GM19099 (cell line): Measurements from ENCODE around the gene GRIK4.

Source experiments
- POLR2A ChIP-seq: IDR thresholded peaks from 3 replicates; pipeline ENCODE4 v1.6.1; 2011; ENCODE audit warnings: low read depth; ENCODE audit not compliant: insufficient read length; ENCODE audit errors: extremely low read depth

Gene GRIK4

DNA sequence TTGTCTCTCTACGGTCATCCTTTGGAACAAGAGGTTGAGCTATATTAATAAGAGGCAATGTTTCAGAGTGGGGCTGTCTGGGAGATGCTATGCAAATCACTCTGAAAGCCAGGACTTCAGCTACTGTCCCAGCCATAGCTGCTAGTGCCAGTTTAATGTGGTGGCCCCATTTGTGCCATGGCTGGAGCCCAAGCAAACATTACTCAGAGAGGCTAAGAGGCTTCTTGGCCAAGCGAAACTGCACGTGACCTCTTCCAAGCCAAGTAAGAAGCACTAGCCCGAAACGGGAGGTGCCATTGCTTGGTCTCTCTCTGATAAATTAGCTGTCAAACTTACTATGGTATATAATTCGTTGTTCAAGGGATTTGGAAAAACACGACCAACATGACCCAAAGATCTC, 462.0 kb downstream of the GRIK4 start:
- TF ChIP-seq POLR2A, result no peak

DNA sequence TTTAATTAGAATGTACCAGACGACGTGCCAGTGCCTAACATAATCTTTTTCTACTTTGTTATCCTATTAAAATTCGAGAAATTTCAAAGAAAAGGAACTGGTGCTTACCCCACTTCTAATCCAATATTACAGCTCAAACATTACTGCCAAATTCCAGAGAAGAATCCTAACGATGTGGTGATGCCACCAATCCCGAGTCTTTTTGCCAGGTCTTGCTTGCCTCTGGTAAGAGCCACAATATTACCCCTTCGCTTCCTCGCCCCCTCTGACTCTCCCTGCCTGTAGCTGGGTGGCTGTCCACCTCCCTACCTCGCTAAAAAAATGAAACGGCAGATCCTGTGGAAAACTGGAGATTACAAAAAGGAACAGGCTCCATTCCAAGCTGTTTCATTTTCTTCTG, 462.9 kb downstream of the GRIK4 start:
- TF ChIP-seq POLR2A, result no peak

DNA sequence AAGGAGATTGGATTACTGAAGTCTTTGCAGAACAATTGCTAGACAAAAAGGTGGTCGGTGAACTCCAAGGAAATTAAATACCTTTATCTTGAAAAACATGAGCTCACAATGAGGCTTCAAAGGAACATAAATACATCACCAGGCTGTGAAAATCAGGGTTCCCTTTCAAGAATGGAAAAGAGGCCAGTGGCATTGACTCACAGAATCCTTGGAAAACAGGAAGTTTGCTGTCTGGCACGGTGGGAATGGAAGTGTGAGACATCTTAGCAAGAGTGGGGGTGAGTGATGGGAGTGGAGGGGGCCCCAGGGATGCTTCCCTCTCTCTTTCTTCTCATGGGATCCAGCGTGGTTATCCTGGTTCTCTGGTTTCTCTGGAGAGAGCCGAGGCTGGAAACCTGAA, 463.4 kb downstream of the GRIK4 start:
- TF ChIP-seq POLR2A, result no peak

DNA sequence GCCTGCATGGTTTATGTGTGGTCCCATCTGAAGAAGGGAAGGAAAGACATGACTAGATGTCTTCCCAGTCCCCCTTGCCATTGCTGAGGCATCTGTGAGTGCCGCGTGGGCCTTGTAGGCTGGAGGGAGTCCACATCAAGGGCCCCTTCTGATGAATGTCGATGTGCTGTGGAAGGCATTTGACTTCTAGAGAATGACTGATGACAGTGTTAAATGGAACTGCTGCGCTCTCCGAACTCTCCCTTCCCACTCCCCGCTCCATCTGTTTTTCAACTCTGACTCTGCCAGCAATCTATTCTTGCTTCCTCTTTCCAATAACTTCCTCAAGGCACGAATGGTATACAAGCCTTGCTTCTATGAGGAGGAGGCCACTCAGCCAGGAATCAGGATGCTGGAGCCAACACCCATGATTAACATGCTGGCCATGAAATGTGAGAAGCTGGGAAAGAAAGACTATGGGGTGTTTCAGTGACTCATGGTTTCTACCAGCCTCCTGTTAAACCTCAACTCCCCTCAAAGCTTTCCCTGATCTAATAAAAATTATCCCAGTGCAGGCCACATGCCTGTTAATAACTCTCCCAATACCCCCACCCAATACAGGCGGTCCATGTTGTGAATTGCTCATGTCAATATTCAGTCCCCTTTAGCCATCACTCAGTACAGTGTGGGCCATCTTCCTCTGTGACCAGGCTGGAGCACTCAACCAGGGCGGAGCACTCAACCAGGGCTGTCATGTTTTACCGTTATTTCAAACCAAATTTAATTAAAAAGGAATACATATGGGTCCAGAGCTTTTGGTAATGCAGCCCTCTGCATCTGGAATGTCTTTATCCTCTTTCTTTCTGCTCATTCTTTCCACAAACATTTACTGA, 466.0 kb downstream of the GRIK4 start:
- TF ChIP-seq POLR2A, result no peak

DNA sequence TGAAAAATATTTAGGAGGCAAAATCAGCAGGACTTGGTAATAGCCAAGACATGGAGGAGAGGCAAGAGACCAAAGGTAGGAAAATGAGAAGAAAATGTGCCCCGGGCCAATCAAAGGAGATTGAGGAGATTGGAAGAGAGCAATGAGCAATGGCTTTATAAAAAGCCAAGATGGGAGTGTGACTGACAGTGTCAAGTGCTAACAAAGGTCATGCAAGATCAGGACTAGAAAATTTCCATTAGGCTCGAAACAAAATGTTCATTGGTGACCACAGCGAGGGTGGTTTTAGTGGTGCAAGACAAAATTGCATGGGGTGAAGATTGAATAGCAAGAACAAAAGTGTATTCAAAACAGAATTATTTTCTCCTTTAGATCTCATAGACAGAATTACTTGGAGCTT, 467.2 kb downstream of the GRIK4 start:
- TF ChIP-seq POLR2A, result no peak

DNA sequence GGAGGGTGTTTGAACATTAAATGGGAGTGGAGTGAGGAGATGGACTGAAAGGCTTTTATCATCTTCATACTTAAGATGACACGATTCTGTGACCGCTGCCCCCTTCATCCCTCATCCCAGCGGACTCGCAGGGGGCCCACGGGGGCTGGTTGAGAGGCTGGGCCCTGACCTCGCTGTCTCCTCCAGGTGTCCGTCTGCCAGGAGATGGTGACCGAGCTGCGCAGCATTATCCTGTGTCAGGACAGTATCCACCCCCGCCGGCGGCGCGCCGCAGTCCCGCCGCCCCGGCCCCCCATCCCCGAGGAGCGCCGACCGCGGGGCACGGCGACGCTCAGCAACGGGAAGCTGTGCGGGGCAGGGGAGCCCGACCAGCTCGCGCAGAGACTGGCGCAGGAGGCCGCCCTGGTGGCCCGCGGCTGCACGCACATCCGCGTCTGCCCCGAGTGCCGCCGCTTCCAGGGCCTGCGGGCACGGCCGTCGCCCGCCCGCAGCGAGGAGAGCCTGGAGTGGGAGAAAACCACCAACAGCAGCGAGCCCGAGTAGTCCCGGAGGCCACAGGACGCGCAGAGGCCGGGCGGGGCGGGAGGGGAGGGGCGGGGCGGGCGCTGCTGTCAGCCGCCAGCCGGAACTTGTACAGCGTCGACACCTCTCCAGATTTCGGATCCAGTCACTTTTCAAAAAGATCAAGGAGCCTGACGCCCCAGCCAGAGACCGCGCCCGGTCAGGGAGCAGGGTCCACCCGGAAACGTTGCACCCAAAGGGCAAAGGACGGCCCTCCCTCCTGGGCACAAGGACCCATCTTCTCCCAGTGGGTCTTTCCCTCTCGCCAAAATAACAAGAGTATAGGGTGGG, 474.4 kb downstream of the GRIK4 start:
- no peak for TF ChIP-seq POLR2A

DNA sequence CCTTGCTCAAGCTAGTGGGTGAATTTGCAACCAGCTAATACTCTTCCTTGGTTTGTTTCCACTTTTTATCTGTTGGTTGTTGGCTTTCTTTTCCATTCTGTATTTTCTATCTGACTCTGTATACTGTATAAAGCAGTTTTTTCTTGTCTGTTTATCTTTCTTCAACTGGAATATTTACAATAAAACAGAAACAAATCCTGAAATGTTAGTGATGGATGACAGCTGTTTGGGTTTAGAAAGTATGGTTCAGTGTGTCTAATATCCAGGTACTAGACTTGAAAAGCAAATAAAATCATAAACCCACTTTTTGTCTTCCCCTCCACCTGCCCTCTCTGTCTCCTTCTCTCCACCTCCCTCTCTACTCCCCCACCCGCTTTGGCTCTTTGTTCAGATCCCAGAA, 477.1 kb downstream of the GRIK4 start:
- no peak for TF ChIP-seq POLR2A

DNA sequence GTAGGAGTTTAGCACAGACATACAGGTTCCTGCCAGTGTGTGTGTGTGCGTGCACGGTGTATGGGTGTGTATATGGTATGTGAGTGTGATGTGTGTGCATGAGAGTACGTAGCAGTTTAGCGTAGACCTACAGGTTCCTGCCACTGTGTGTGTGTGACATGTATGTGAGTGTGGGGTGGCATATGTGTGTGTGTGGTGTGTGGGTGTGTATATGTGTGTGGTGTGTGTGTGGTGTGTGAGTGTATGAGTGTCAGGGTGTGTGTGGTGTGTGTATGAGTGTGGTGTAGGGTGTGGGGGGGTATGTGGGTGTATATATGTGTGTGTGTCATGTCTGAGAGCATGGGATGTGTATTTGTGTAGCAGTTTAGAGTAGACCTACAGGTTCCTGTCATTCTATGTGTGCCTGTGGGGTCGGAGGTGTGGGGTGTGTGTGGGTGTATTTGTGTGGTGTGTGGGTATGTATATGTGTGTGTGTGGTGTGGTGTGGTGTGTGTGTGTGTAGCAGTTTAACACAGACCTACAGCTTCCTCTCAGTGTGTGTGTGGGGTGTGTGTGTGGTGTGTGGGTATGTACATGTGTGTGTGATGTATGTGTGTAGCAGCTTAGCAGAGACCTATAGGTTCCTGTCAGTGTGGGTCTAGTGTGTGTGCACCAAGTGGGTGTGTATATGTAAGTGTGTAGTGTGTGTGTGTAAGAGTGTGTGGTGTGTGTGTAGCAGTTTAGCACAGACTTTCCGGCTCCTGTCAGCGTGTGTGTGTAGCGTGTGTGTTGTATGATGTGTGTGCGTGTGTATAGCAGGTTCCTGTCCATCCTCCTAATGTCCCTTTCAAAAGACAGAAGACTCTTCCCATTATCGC, 480.5 kb downstream of the GRIK4 start:
- no peak for TF ChIP-seq POLR2A

DNA sequence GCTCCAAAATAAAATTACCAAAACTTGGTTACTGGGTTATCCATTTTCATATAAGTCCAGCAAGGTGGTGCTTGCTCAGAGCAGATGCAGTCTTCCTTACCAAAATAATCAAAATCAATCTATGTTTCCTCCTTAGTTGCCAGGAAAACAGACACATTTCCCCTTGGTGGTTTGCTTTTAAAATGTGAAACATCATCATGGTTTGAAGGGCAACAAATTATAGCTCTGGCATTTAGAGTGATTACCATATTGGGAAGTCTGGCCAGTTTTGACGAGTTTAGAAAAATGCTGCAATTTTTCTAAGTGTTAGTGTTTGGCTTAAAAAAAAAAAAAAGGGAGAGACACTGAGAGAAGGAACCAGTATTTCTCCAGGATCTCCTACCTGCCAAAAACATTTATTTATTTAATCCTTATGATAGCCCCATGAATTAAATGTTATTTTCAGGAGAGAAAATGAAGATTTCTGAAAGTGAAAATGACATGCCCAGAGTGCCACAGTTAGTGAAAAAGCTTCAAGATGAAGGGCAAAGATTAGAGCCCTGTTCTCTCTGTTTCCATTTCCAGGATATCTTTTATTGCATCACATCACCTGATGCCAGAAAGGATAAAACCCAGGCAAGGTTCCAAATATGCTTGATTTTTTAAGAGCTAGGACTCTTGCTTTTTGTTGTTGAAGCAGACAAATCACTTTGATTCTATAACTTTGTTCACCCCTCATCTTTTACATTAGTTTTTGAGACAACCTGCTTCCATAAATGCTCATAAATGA, 482.7 kb downstream of the GRIK4 start:
- no peak for TF ChIP-seq POLR2A

DNA sequence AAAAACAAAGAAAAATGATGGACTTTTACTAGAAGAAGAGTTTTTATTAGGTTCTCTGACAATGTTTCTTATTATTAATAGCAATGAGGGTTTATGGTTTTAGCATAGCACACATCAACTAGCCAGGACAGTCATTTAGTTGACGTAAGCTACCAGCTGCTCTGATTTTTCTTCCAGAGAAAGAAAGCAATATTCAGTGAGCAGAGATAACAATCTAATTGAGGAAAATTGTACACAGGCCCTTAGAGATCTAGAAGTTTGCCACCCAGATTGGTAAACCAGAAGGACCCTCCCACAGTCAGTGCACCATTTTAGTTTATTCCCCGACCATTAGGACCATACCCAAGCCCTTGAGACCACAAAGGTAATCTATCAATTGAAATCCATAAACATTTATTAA, 483.6 kb downstream of the GRIK4 start:
- TF ChIP-seq POLR2A, result no peak

DNA sequence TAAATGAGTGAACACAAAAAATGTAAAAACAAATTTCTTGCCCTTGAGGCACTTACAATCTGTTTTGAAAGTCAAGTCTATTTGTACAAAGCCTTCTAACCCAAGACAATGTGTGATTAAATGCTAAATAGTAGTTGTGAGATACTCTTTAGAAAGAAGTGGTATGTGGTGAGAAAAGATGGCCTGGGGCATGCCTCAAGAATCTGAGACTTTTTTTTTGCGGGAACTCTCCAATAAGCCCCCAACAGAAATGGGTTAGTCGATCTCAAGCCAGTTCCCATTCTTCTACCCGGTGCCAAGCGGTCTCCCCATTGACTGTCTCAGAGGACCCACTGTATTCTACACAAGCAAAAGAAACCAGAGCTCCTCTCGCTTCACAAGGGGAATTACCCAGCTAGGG, 485.4 kb downstream of the GRIK4 start:
- no peak for TF ChIP-seq POLR2A

DNA sequence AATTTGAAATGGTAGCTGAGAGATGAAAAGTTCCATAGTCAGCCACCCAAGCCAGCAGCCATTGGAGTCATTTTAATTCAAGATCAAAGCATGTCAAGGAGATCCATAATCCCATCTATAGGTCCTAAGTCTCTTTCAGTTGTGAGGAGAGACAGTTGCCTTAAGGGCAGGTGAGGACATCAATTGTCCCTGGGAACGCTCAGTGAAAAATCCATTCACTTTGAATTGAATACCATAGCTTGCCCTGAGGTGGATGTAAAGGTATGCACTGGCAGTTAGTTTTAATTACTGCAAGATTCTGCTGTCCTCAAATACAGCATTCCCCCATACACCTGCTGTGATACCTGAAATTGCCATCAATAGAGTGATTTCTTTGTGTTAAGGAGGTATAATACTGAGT, 487.0 kb downstream of the GRIK4 start:
- no peak for TF ChIP-seq POLR2A

DNA sequence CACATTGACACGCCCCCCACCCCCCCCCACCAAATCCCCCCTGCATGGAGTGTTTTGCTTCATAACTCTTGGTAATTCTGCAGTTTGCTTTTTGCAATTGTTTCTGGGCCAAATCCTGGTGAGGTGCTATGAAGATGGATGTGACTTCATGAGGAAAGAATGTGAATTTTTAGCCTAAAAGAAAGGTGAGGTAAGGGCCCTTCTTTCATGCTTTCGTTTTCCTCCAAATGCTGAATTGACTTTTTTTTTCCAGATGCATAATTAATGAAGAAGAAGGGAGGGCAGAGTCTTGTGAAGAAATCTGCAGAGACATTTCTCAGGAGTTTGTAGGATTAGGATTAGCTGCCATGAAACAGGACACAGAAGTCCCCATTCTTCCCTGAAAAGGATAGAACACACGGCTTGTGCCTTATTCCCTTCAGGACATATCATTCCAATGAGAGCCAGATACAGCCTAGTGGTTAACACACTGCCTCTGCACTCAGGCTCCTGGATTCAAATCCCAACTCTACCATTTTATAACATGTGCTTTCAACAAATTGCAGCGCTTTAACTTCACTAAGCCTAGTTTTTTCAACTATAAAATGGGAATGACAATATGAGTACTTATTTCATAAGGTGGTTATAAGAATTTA, 492.8 kb downstream of the GRIK4 start:
- no peak for TF ChIP-seq POLR2A

DNA sequence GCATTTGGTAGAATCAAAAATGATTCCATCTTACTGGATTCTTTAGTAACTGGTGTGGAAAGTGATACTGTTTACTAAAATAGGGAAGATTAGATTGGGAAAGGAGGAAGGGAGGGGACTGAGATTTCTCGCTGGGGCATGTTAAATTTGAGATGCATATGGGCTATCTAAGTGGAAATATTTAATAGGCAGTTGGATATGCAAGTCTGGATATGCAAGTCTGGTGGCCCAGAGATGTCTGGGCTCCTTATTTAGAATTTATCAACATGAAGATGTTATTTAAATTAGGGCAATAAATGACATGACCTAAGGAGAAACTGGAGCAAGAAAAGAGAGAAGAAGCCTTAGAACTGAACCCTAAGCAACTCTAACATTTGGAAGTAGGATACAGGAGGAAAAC, 495.4 kb downstream of the GRIK4 start:
- TF ChIP-seq POLR2A, result no peak
